ENCODE measurements around the gene PPIF.

DNA sequence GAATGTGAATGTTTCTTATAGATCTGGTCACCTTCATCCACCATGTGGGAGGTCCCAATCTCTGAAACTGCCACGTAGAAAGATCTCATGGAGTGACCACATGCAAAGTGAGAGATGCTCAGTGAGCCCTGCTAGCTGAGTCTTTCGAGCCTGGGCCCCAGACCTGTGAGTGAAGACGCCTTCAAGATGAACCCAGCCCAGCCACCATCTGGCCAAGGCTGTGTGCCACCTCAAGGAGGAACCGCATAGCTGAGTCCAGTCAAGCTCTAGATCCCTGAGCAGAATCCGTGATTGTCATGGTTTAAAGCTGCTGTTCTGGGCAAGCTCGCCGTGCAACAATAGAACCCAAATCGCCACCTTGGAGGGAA is 20.2 kb upstream of the PPIF start:
- TF ChIP-seq, protein P1, sequence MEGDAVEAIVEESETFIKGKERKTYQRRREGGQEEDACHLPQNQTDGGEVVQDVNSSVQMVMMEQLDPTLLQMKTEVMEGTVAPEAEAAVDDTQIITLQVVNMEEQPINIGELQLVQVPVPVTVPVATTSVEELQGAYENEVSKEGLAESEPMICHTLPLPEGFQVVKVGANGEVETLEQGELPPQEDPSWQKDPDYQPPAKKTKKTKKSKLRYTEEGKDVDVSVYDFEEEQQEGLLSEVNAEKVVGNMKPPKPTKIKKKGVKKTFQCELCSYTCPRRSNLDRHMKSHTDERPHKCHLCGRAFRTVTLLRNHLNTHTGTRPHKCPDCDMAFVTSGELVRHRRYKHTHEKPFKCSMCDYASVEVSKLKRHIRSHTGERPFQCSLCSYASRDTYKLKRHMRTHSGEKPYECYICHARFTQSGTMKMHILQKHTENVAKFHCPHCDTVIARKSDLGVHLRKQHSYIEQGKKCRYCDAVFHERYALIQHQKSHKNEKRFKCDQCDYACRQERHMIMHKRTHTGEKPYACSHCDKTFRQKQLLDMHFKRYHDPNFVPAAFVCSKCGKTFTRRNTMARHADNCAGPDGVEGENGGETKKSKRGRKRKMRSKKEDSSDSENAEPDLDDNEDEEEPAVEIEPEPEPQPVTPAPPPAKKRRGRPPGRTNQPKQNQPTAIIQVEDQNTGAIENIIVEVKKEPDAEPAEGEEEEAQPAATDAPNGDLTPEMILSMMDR (conservative IDR thresholded peaks at IDR 0.05; ENCODE audit: low read length) = no peak
- no peak for TF ChIP-seq EZH2phosphoT487 (IDR thresholded peaks at IDR 0.05; ENCODE audit: borderline replicate concordance, low read depth, low read length)
